Smooth muscle cell (in vitro differentiated cells): Measurements from ENCODE around the gene PCSK6. TPM values are rescaled to one million over a fixed set of nuclear protein-coding genes. Genes with fewer than 3 reads are reported as not detected.

Experiments used
- DNase-seq: peaks from one replicate; lab custom pipeline; 2025; ENCODE audit not compliant: unreplicated experiment; lab: John Stamatoyannopoulos, UW
- H2AFZ ChIP-seq: fragments of 200-600 bp; sonication (generic); 2 replicates; pipeline ENCODE4 v1.6.0; 2016; ENCODE audit warnings: antibody characterized with exemption, low read depth, mild to moderate bottlenecking
- H3F3A ChIP-seq: fragments of 200-600 bp; sonication (generic); 2 replicates; pipeline ENCODE4 v1.6.0; 2017; ENCODE audit warnings: antibody characterized with exemption, low read depth
- H3K27ac ChIP-seq: fragments of 200-600 bp; sonication (generic); 2 replicates; pipeline ENCODE4 v1.5.1; 2016; ENCODE audit warnings: low read depth, mild to moderate bottlenecking
- H3K27me3 ChIP-seq: fragments of 200-600 bp; sonication (generic); 2 replicates; pipeline ENCODE4 v1.6.1; 2016; ENCODE audit warnings: low read depth, mild to moderate bottlenecking
- H3K36me3 ChIP-seq: fragments of 200-600 bp; sonication (generic); 2 replicates; pipeline ENCODE4 v1.5.1; 2016; ENCODE audit warnings: low read depth
- H3K4me1 ChIP-seq: fragments of 200-600 bp; sonication (generic); 2 replicates; pipeline ENCODE4 v1.5.1; 2016; ENCODE audit warnings: low read depth
- H3K4me2 ChIP-seq: fragments of 200-600 bp; sonication (generic); 2 replicates; pipeline ENCODE4 v1.6.0; 2016; ENCODE audit warnings: mild to moderate bottlenecking
- H3K4me3 ChIP-seq: fragments of 200-600 bp; sonication (generic); 2 replicates; pipeline ENCODE4 v1.5.1; 2016; ENCODE audit warnings: mild to moderate bottlenecking
- H3K79me2 ChIP-seq: fragments of 200-600 bp; sonication (generic); 2 replicates; pipeline ENCODE4 v1.6.0; 2016; ENCODE audit warnings: low read depth, mild to moderate bottlenecking
- H3K9ac ChIP-seq: fragments of 200-600 bp; sonication (generic); 2 replicates; pipeline ENCODE4 v1.6.0; 2016; ENCODE audit warnings: low read depth
- H3K9me3 ChIP-seq: fragments of 200-600 bp; sonication (generic); replicated peaks from 2 replicates; pipeline ENCODE4 v1.5.1; 2016; ENCODE audit warnings: low read depth
- H4K20me1 ChIP-seq: fragments of 200-600 bp; sonication (generic); 2 replicates; pipeline ENCODE4 v1.6.0; 2016; ENCODE audit warnings: low read depth
- WGBS: methylation state at CpG from one replicate; pipeline ENCODE4 v1.1.7; 2016; ENCODE audit warnings: low lambda C conversion rate; 5-methylcytosine and 5-hydroxymethylcytosine counted together
- polyA plus RNA-seq: library from polyadenylated mRNA; unstranded; fragments of >200 nt; fragmentation: Nextera tagmentation; extraction: Ambion mirVana; gene quantifications from 2 replicates; pipeline ENCODE4 v1.2.1, GENCODE V29; 2016
- total RNA-seq: library from RNA; depleted of rRNA; stranded (reverse); fragments of >200 nt; gene quantifications from 2 replicates; pipeline ENCODE4 v1.2.3, GENCODE V29; 2014
- TF ChIP-seq, protein P1 (sequence below): fragments of 200-600 bp; sonication (generic); IDR thresholded peaks from 2 replicates; pipeline ENCODE4 v1.5.1; 2017; ENCODE audit warnings: borderline replicate concordance, mild to moderate bottlenecking, antibody characterized with exemption; ENCODE audit not compliant: insufficient read depth, poor library complexity, severe bottlenecking

The PCSK6 gene
- total and polyA plus RNA-seq, 2 experiments from 2014 or later, result 17.5 TPM

- no peaks in the 10 kb centered on the region for H4K20me1 ChIP-seq
Observed at GRCh38 chr15:101413239-101413638, 76.3 kb downstream of the PCSK6 start.

GRCh38 chr15:101411581-101411980 is 77.9 kb downstream of the PCSK6 start:
- no peak overlapping the region for H2AFZ ChIP-seq
- no peaks in the 10 kb centered on the region for H4K20me1 ChIP-seq
- H3K27me3 ChIP-seq, result no peaks in the 10 kb centered on the region
- no peaks in the 10 kb centered on the region for H3K9me3 ChIP-seq
- H3K27ac ChIP-seq, result no peak overlapping the region
- no peak overlapping the region for H3K4me2 ChIP-seq
- H3K9ac ChIP-seq, result no peak overlapping the region
- TF ChIP-seq, protein P1, sequence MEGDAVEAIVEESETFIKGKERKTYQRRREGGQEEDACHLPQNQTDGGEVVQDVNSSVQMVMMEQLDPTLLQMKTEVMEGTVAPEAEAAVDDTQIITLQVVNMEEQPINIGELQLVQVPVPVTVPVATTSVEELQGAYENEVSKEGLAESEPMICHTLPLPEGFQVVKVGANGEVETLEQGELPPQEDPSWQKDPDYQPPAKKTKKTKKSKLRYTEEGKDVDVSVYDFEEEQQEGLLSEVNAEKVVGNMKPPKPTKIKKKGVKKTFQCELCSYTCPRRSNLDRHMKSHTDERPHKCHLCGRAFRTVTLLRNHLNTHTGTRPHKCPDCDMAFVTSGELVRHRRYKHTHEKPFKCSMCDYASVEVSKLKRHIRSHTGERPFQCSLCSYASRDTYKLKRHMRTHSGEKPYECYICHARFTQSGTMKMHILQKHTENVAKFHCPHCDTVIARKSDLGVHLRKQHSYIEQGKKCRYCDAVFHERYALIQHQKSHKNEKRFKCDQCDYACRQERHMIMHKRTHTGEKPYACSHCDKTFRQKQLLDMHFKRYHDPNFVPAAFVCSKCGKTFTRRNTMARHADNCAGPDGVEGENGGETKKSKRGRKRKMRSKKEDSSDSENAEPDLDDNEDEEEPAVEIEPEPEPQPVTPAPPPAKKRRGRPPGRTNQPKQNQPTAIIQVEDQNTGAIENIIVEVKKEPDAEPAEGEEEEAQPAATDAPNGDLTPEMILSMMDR, result no peak
- H3K4me1 ChIP-seq, result no peaks in the 10 kb centered on the region
- no peaks in the 10 kb centered on the region for H3K36me3 ChIP-seq
- no peak overlapping the region for H3K4me3 ChIP-seq
- 95% methylated on average over 10 of the region's 10 CpGs for WGBS
- no peak for DNase-seq
- no peaks in the 10 kb centered on the region for H3K79me2 ChIP-seq
- H3F3A ChIP-seq, result no peaks in the 10 kb centered on the region

More at GRCh38 chr15:101413239-101413638, 76.3 kb downstream of the PCSK6 start:
- 83% methylated on average over 3 of the region's 3 CpGs for WGBS
- Histone ChIP-seq H3K79me2 (no peaks in the 10 kb centered on the region), H3K9me3 (no peaks in the 10 kb centered on the region), H3K27me3 (no peaks in the 10 kb centered on the region), H3K4me3 (no peak overlapping the region), H2AFZ (no peak overlapping the region), H3K4me1 (no peaks in the 10 kb centered on the region), H3K27ac (no peak overlapping the region), H3K4me2 (no peak overlapping the region), H3K9ac (no peak overlapping the region), H3K36me3 (no peaks in the 10 kb centered on the region), H3F3A (no peaks in the 10 kb centered on the region)
- no peak for DNase-seq
- TF ChIP-seq, protein P1, result no peak

- Histone ChIP-seq H3K79me2 (no peaks in the 10 kb centered on the region), H2AFZ (no peak overlapping the region), H3K9me3 (no peaks in the 10 kb centered on the region), H3K4me2 (no peak overlapping the region), H3F3A (no peaks in the 10 kb centered on the region), H3K4me3 (no peak overlapping the region), H3K36me3 (no peaks in the 10 kb centered on the region), H3K4me1 (no peaks in the 10 kb centered on the region), H4K20me1 (no peaks in the 10 kb centered on the region), H3K9ac (no peak overlapping the region), H3K27ac (no peak overlapping the region), H3K27me3 (no peaks in the 10 kb centered on the region)
- TF ChIP-seq, protein P1, result no peak
- WGBS, result 89% methylated on average over 12 of the region's 12 CpGs
- no peak for DNase-seq
Observed at GRCh38 chr15:101411085-101411484, 78.4 kb downstream of the PCSK6 start.

- TF ChIP-seq, protein P1, result no peak
- Histone ChIP-seq H3K79me2 (no peaks in the 10 kb centered on the region), H3K4me3 (no peak overlapping the region), H3K9ac (no peak overlapping the region), H3F3A (no peaks in the 10 kb centered on the region), H2AFZ (no peak overlapping the region), H3K4me2 (no peak overlapping the region), H3K9me3 (no peaks in the 10 kb centered on the region), H3K27me3 (no peaks in the 10 kb centered on the region), H3K36me3 (no peaks in the 10 kb centered on the region), H3K27ac (no peak overlapping the region), H3K4me1 (no peaks in the 10 kb centered on the region), H4K20me1 (no peaks in the 10 kb centered on the region)
- no peak for DNase-seq
- WGBS, result 93% methylated on average over 7 of the region's 7 CpGs
Observed at GRCh38 chr15:101410612-101411011, 78.9 kb downstream of the PCSK6 start.
